Endothelial cell of umbilical vein (primary cell): ENCODE data around the gene ABCB10. TPM values are rescaled to one million over a fixed set of nuclear protein-coding genes. Genes with fewer than 3 reads are reported as not detected.
A peak's percentile ranks its signal among the peaks of the same experiment; 100 is the strongest.
"Not testable (repeated sequence)": the region's sequence is repeated elsewhere in the genome, so short reads cannot be mapped to it uniquely, and the experiment has no call there.

Experiments
- BruUV-seq: library from RNA; stranded (reverse); fragments of 400-500 nt; replicated peaks from 2 replicates; lab custom pipeline; 2021; lab: Mats Ljungman, UMichigan
- CTCF ChIA-PET: fragments of 300-600, 350-600 bp; sonication (Branson Sonifier 250); formaldehyde crosslinking; loops from one replicate; lab custom pipeline; 2021; ENCODE audit warnings: antibody characterized with exemption, inconsistent platforms; lab: Charles Lee
- POLR2A ChIA-PET: fragments of 300-600, 350-600 bp; sonication (Branson Sonifier 250); formaldehyde crosslinking; loops from one replicate; lab custom pipeline; 2021; ENCODE audit warnings: antibody characterized with exemption, inconsistent platforms; lab: Charles Lee
- DNase-seq: peaks from one replicate; pipeline ENCODE4 v3.0.0-alpha.2; 2011; ENCODE audit warnings: low read depth, low spot score
- FAIRE-seq: peaks from 2 replicates; lab custom pipeline; 2011; peaks lifted over from hg19 to GRCh38; lab: Jason Lieb, UNC
- H2AFZ ChIP-seq: 2 replicates; pipeline ENCODE4 v1.6.0; 2012; ENCODE audit warnings: low read depth, low read length, control low read depth, inconsistent platforms
- H3K27ac ChIP-seq: 2 replicates; pipeline ENCODE4 v1.5.1; 2011; ENCODE audit warnings: low read depth, mild to moderate bottlenecking, control low read depth, low read length, moderate library complexity; ENCODE audit not compliant: insufficient read depth
- H3K27me3 ChIP-seq, 2 experiments: 2 replicates each; pipeline versions ENCODE4 v1.6.0 to v1.6.1; 2011; ENCODE audit warnings: low read length in 2 of 2, mixed read lengths in 1 of 2; ENCODE audit not compliant: control insufficient read depth in 2 of 2, insufficient read depth in 2 of 2
- H3K36me3 ChIP-seq, 2 experiments: 2 replicates in 1 of 2; 3 replicates in 1 of 2; pipeline ENCODE4 v1.5.1; 2011; ENCODE audit warnings: low read length in 2 of 2, mild to moderate bottlenecking in 1 of 2, moderate library complexity in 1 of 2; ENCODE audit not compliant: control insufficient read depth in 2 of 2, insufficient read depth in 2 of 2; ENCODE audit errors: extremely low read depth in 1 of 2
- H3K4me1 ChIP-seq: 3 replicates; pipeline ENCODE4 v1.5.1; 2011; ENCODE audit warnings: mild to moderate bottlenecking, low read length; ENCODE audit not compliant: control insufficient read depth, insufficient read depth; ENCODE audit errors: extremely low read depth
- H3K4me2 ChIP-seq: 2 replicates; pipeline ENCODE4 v1.6.1; 2011; ENCODE audit warnings: low read length, control low read depth, mixed read lengths; ENCODE audit not compliant: insufficient read depth
- H3K4me3 ChIP-seq, 3 experiments: fragments of 200-600 bp in 1 of 3; sonication (generic), shearing (Covaris generic) in 1 of 3; replicated peaks in 1 of 3; 2 replicates each; pipeline ENCODE4 v1.5.1; 2011 to 2016; ENCODE audit warnings: control low read depth in 3 of 3, low read length in 3 of 3, mild to moderate bottlenecking in 2 of 3, inconsistent platforms in 1 of 3, low read depth in 1 of 3, moderate library complexity in 1 of 3; ENCODE audit not compliant: insufficient read depth in 1 of 3
- H3K79me2 ChIP-seq: 2 replicates; pipeline ENCODE4 v1.6.0; 2012; ENCODE audit warnings: low read length, inconsistent platforms; ENCODE audit not compliant: control insufficient read depth, insufficient read depth
- H3K9ac ChIP-seq: replicated peaks from 2 replicates; pipeline ENCODE3; 2011; ENCODE audit warnings: low read length, control low read depth; ENCODE audit not compliant: insufficient read depth; ENCODE audit errors: extremely low read depth
- H3K9me1 ChIP-seq: replicated peaks from 3 replicates; pipeline ENCODE4 v1.6.0; 2011; ENCODE audit warnings: mild to moderate bottlenecking, low read length; ENCODE audit not compliant: control insufficient read depth, insufficient read depth; ENCODE audit errors: extremely low read depth
- H3K9me3 ChIP-seq: replicated peaks from 2 replicates; pipeline ENCODE4 v1.5.1; 2012; ENCODE audit warnings: low read length, inconsistent platforms; ENCODE audit not compliant: control insufficient read depth, insufficient read depth
- H4K20me1 ChIP-seq: replicated peaks from 2 replicates; pipeline ENCODE3; 2011; ENCODE audit warnings: mild to moderate bottlenecking, low read length; ENCODE audit not compliant: control insufficient read depth, insufficient read depth; ENCODE audit errors: extremely low read depth
- CTCF ChIP-seq, 2 donors: IDR thresholded peaks; 1 replicate in 1 of 2; 2 replicates in 1 of 2; pipeline ENCODE4 v1.5.1; 2011; ENCODE audit warnings: low read length in 2 of 2, mild to moderate bottlenecking in 2 of 2, moderate library complexity in 2 of 2, control low read depth in 1 of 2, inconsistent platforms in 1 of 2, low read depth in 1 of 2; ENCODE audit not compliant: insufficient read depth in 1 of 2; ENCODE audit errors: extremely low read depth in 1 of 2
- EZH2 ChIP-seq: IDR thresholded peaks from 2 replicates; pipeline ENCODE4 v1.6.1; 2012; ENCODE audit warnings: borderline replicate concordance, low read depth, mild to moderate bottlenecking, moderate library complexity, low read length, inconsistent platforms; ENCODE audit not compliant: severe bottlenecking
- FOS ChIP-seq: IDR thresholded peaks from 2 replicates; pipeline ENCODE4 v1.6.1; 2011; ENCODE audit warnings: mild to moderate bottlenecking, low read length, moderate library complexity, borderline replicate concordance; ENCODE audit not compliant: insufficient read depth
- GATA2 ChIP-seq: IDR thresholded peaks from 2 replicates; pipeline ENCODE4 v1.7.0; 2011; ENCODE audit warnings: low read depth, mild to moderate bottlenecking, moderate library complexity, mixed read lengths, low read length; ENCODE audit not compliant: insufficient read length, insufficient read depth
- JUN ChIP-seq: IDR thresholded peaks from 2 replicates; pipeline ENCODE4 v1.6.1; 2011; ENCODE audit warnings: borderline replicate concordance, low read depth; ENCODE audit not compliant: insufficient read length, insufficient read depth
- MYC ChIP-seq: IDR thresholded peaks from one replicate; pipeline ENCODE4 v1.6.1; 2011; ENCODE audit warnings: mild to moderate bottlenecking, low read depth, low read length
- POLR2A ChIP-seq: IDR thresholded peaks from 2 replicates; pipeline ENCODE4 v1.6.1; 2012; ENCODE audit warnings: low read depth, mild to moderate bottlenecking, control low read depth, low read length
- POLR2AphosphoS5 ChIP-seq: IDR thresholded peaks from 2 replicates; pipeline ENCODE4 v1.6.1; 2012; ENCODE audit warnings: low read depth, mild to moderate bottlenecking, control low read depth, low read length, moderate library complexity; ENCODE audit not compliant: insufficient read depth
- dilution Hi-C: fragments of 300-500 bp; cut with MboI; formaldehyde crosslinking; loops from one replicate; pipeline ENCODE4 v1.15.0; 2019; ENCODE audit warnings: low sequenced_read_pairs; ENCODE audit not compliant: extremely low pct_ligation_motif_present
- intact Hi-C: fragments of 100-400 bp; cut with micrococcal nuclease; formaldehyde crosslinking; loops from one replicate; pipeline ENCODE4 v1.10.0; 2022
- polyA plus RNA-seq, 4 experiments: library from polyadenylated mRNA; depleted of rRNA in 3 of 4; stranded (reverse) in 3 of 4; unstranded in 1 of 4; fragments of >200 nt; gene quantifications; 2 replicates each; pipeline versions ENCODE4 v1.2.1 to v1.2.3, GENCODE V29; 2011 to 2012; ENCODE audit warnings: missing spikeins in 1 of 4
- total RNA-seq: library from RNA; stranded (reverse); gene quantifications from 2 replicates; pipeline ENCODE4 v1.2.3, GENCODE V29; 2021
- TF ChIP-seq, protein P1 (sequence below): IDR thresholded peaks from 2 replicates; pipeline ENCODE4 v1.6.1; 2011; ENCODE audit not compliant: insufficient read depth, insufficient read length

Gene ABCB10
- total and polyA plus RNA-seq, 2 donors (not counting 3 experiments of a cell fraction or from before 2014, with no cell fraction given): 6.0 to 19.4 TPM

DNA sequence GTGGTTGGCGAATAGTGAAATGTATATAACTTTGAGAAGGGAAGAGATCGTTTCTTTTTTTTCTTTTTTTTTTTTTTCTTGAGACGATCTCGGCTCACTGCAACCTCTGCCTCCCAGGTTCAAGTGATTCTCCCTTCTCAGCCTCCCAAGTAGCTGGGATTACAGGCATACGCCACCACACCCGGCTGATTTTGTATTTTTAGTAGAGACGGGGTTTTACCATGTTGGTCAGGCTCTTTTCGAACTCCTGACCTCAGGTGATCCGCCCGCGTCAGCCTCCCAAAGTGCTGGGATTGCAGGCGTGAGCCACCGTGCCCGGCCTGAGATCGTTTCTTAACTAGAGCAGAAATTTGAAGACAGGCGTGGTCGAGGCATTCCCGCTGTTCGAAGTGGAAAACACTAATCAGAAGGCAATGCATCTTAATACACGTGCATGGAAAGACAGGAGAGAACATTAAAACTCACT lies 862 bp upstream of the ABCB10 start:
- H3K27me3 ChIP-seq, H4K20me1 ChIP-seq, dilution Hi-C loops, H3K9me3 ChIP-seq, H3K27ac ChIP-seq, DNase-seq, H3K9ac ChIP-seq, H3K36me3 ChIP-seq, H3K9me1 ChIP-seq: not testable (repeated sequence)
- Histone ChIP-seq H2AFZ (peak overlapping the region; percentile 60), H3K79me2 (peaks cover 32% of the 10 kb centered on the region), H3K4me2 (peak overlapping the region; percentile 6), H3K4me1 (peaks cover 15% of the 10 kb centered on the region), H3K4me3 (peak overlapping the region; percentile 8 to 84 (median 83))
- CTCF ChIA-PET: interaction anchor here (0.6 to 3.4 kb wide), 24 partner anchors 13 to 755 kb away, joined by 3 to 69 read pairs (median 4); partner anchors contain the start of genes NUP133, RAB4A, TAF5L and URB2
- intact Hi-C loops: loop anchor here (1.0 to 5.0 kb wide), 7 partner anchors 17 to 722 kb away; partner anchors contain the start of genes CCSAP, GALNT2, TAF5L and URB2
- POLR2A ChIA-PET: interaction anchor here (1.0 to 1.2 kb wide), 2 partner anchors 19 to 67 kb away, joined by 4 to 6 read pairs; no protein-coding TSS in a partner anchor
- peak; percentile 61 for FAIRE-seq
- BruUV-seq: TSS peak; percentile 84

- TF ChIP-seq, protein P1, sequence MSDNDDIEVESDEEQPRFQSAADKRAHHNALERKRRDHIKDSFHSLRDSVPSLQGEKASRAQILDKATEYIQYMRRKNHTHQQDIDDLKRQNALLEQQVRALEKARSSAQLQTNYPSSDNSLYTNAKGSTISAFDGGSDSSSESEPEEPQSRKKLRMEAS: no peak
- TF ChIP-seq POLR2AphosphoS5 (no peak), CTCF (IDR thresholded peaks at IDR 0.05; ENCODE audit: extremely low read depth in 1 of 2, insufficient read depth in 1 of 2, low read depth in 1 of 2, low read length in 2 of 2) (no peak), MYC (no peak), FOS (no peak), EZH2 (no peak), POLR2A (no peak), JUN (no peak), GATA2 (no peak)
- POLR2A ChIA-PET: interaction anchor here (0.6 to 1.5 kb wide), 3 partner anchors 50 to 69 kb away, joined by 3 to 7 read pairs (median 3); partner anchors contain the start of gene NUP133
- peak; percentile 28 for DNase-seq
Observed at GRCh38 chr1:229557913-229558414, 543 bp downstream of the ABCB10 start.

More at GRCh38 chr1:229557913-229558414, 543 bp downstream of the ABCB10 start:
- Histone ChIP-seq H3K27ac (peak overlapping the region; percentile 6), H3K27me3 (no peaks in the 10 kb centered on the region), H3K4me1 (peaks cover 15% of the 10 kb centered on the region), H3K9me1 (no peaks in the 10 kb centered on the region), H2AFZ (peak overlapping the region; percentile 73), H4K20me1 (no peaks in the 10 kb centered on the region), H3K4me3 (peak overlapping the region; percentile 83 to 84 (median 84)), H3K4me2 (peak overlapping the region; percentile 97), H3K36me3 (no peaks in the 10 kb centered on the region), H3K9ac (peak overlapping the region; percentile 65), H3K9me3 (no peaks in the 10 kb centered on the region), H3K79me2 (peaks cover 39% of the 10 kb centered on the region)
- no TSS peak for BruUV-seq
- dilution Hi-C loops: no loop called here
- CTCF ChIA-PET: interaction anchor here (0.6 to 3.4 kb wide), 17 partner anchors 21 to 754 kb away, joined by 3 to 69 read pairs (median 4); partner anchors contain the start of genes RAB4A, TAF5L and URB2
- intact Hi-C loops: loop anchor here (1.0 to 5.0 kb wide), 7 partner anchors 19 to 752 kb away; partner anchors contain the start of genes CCSAP, GALNT2 and NUP133
- FAIRE-seq: peak; percentile 56
